GM19324 (cell line): ENCODE data around the gene ULBP1.
"Not testable (repeated sequence)": the region's sequence is repeated elsewhere in the genome, so short reads cannot be mapped to it uniquely, and the experiment has no call there.

Experiments
- ATAC-seq: cut with Tn5 transposase; IDR thresholded peaks from one replicate; pipeline ENCODE4 v1.9.1; 2021; ENCODE audit warnings: mild to moderate bottlenecking, moderate library complexity; ENCODE audit not compliant: unreplicated experiment, low FRiP score

The ULBP1 gene

DNA sequence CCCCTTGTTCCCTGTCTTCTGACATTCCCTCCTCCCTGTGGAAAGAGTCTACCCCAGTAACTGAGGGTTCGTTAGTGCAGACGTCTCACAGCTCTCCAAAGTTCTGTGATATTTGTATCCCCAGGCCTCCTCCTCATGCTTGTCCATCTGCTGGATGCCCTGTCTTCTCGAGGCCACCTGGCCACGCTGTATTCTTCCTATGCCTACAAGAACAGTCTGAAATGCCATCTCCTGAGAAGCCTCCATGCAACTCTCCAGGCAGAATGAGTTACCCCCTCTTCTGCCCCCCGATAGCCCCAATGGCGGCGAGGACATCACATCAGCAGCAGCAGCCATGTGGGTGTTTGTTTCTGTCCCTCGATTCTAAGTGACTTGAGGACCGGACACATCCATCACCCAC is 12.6 kb upstream of the ULBP1 start:
- ATAC-seq = no peak

DNA sequence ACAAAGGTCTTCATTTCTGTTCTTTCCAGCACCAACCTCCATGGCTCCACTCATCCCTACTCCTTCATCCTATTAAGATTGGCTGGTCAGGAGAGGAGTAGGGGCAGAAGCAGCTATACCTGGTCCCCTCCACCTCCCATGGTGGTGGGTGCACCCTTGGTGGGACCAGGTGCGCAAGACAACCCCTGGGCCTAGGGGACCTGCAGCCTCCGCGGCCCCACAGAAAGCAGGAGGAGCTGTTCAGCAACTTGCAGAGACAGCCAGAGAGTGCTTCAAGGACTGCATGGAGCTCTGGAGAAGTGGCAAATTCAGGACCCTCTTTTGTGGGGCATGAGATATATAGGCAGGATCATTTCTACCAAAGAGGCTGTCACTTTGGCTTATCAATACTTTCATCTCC is 12.1 kb upstream of the ULBP1 start:
- ATAC-seq = no peak

DNA sequence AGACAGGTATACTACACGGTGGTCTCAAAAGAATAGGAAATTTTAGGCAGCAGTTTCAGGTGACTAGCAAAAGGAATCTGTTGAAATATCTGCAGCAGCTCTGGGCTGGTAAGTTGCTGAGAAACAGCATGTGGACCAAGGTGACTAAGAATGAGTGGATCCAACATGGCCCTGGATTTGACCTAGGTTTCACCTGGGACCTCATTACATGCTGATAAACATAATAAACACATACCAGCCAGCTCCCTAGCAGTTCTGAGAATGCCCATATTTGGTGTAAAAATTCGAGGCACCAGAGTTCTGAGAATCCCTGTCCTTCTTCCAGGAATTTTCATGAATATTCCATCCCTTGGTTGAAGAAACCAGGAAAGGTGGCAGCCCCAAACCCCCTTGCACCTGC is 10.4 kb upstream of the ULBP1 start:
- ATAC-seq = not testable (repeated sequence)

DNA sequence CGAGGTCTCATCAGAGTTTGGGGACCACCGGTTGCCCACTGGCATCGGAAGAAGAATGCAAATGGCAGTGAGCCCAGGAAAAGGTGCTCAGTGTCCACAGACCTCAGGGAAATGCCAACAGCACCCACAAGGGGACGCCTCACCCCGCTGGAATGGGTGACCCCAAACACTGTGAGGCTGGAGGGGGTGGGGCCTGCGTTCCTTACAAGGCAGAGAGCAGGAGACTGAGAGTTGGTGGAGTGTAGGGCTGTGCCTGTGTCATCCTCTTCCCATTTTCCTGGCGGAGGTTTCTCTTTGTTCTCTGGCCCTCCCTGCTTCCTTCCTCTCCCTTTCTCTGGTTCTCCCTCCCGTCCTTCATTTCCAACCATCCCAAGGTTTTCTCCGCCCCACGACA is 9.8 kb upstream of the ULBP1 start:
- ATAC-seq = not testable (repeated sequence)

DNA sequence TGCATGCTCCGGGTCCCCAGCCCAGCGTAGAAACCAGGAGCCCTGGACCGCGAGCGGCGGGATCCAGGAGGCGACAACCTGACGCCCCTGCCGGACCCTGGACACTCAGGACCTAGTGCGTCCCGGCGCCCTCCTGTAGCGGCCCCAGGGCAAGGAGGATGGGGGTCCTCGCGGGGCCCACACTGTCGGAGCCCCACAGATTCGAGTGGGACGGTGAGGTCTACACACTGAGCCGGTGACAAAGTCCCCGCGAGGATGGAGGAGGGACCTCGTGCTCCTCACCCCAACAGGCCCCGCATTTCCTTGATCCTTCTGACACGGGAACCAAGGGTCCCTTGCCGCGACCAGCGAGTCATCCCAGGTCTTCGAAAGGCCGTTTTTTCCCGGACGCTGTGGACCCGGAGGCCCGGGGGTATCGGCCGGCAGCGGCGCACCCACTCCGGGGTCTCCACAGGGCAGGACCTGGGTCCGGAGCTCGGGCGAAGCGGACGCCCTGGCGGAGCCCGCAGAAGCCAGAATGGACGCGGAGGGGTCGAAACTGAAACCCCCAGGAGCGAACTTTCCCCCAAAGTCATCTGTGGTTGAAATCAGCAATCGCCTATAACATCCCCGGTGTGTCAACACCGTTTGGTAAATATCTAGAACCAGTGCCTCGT is 9.3 kb upstream of the ULBP1 start:
- ATAC-seq = not testable (repeated sequence)

DNA sequence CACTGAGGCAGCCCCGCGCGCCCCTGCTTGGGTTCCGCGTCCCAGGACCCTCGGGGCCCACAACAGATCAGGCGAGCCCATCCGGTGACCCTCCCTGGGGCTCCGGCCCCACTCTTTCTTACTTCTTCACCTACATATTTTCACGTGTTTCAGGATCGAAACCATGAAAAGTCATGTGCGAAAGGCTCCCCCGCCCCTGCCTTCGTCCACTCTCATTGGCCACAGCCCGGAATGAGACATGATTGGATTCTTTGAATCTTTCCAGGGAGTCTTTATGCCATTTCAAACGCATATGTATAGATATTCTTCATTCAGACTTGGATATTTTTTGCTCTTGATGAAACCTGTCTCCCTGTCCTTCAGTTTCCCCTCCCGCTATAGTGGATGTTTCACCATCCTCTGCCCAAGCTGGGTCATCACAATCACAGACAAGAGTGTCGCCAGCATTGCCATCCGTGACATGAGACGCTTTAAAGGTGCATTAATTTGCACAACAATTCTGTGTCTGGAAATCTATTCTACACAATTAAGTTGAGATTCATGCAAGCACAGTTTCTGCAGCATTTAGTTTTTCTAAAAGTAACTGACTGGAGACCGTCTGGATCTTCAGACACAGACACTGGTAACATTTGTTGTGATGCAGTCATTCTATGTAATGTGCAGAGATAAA is 8.6 kb upstream of the ULBP1 start:
- not testable (repeated sequence) for ATAC-seq

DNA sequence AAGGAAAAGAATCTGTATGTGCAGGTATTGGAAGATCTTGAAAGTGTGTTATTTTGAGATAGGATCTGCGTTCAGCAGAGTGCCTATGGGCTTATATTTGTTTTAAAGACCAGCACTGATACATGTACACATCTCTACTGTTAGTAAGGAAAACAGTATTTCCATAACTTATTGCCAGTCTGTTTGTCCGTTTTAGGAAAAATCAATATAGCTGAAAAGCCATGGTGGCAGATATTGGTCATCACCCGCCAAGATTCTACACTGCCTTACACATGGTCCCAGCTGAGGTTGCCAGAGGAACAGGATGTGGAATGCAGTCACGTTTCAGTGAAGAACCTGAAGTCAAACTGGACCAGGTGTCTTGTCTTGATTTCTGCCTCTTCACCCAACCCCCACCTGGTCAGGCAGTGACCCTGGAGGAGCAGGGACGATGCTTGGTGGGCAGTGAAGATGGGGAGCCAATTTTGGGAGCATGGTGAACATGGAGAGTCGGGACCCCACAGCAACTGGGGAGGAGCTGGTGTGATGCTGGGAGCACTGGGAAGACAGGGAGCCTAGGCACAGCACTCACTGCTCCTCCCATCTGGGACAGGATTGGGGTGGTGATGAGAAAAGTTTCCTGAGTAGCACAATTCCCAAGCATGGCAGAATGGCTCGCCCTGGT is 8.0 kb upstream of the ULBP1 start:
- ATAC-seq = not testable (repeated sequence)

DNA sequence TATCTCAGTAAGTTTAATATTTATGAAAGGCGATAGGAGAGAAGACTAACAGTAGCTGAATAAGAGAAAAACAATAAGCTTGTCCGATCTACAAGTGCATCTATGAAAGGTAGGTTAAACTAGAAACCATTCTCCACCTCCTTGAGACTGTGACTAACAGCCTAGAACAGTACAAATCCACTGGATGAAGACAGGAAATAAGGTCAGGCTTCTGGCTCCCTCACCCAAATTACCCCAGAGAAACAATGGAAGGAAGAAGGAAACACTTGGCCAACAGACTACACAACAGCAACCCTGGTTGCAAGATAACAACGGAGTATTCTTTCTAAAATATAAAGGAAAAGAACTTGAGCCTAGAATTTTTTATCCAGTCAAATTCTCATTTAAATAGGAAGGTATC is 5.6 kb upstream of the ULBP1 start:
- not testable (repeated sequence) for ATAC-seq

DNA sequence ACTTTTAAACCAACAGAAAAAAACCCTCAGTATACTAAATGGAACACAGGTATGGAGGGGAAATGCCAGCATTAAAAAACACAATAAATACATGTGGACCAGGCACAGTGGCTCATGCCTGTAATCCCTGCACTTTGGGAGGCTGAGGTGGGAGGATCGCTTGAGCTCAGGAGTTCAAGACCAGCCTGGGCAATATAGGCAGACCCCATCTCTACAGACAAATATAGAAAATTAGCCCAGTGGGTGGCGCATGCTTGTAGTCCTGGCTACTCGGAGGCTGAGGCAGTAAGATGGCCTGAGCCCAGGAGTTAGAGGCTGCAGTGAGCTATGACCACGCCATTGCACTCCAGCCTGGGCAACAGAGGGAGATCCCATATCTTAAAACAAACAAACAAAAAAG is 3.9 kb upstream of the ULBP1 start:
- not testable (repeated sequence) for ATAC-seq

DNA sequence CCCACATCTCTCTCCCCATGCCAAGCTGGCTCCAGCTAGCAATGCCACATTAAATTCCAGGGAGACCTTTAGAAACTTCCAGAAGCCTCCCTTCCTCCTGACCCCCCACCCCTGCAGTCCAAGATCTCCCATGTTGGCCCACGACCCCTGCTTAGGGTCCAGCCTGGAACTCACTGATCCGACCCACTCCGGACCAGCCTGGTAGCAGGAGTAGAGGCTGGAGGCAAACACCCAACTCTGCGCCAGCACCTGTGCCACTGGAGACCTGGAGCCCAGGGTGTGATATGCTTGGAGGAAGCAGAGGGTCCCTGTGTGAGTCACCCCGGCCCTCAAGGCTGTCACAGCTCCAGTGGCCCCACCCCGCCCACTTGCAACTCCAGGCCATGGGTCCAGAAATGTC is 3.3 kb upstream of the ULBP1 start:
- no peak for ATAC-seq

DNA sequence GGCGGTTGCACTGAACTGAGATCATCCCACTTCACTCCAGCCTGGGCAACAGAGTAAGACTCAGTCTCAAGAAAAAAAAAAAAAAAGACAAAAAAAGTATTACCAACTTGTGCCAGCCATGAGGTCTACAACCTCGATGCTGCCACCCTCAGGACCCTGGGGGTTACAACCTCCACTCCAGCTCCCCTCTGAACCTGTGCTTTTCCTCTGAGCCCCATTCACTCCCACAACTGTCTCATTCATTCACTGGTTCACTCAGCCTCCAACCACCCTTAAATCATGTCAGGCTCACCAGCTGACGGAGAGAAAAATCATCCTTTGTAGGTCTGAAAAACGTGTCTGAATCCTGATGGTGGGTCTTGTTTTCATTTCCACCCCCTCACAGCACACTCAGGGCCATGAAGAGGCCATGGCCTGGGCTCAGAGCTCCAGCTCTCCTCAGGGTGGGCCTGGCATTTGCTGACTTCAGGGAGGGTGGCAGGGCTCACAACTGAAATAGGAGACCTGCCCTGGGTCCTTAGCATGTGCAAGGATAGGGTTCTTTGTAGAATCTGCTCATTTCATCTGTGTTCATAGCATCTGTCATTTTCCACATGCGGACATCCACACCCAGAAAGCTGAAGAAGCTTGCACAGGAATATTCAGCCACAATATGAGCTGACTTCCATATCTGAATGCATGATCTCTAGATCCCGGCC is 1.9 kb upstream of the ULBP1 start:
- ATAC-seq = no peak

DNA sequence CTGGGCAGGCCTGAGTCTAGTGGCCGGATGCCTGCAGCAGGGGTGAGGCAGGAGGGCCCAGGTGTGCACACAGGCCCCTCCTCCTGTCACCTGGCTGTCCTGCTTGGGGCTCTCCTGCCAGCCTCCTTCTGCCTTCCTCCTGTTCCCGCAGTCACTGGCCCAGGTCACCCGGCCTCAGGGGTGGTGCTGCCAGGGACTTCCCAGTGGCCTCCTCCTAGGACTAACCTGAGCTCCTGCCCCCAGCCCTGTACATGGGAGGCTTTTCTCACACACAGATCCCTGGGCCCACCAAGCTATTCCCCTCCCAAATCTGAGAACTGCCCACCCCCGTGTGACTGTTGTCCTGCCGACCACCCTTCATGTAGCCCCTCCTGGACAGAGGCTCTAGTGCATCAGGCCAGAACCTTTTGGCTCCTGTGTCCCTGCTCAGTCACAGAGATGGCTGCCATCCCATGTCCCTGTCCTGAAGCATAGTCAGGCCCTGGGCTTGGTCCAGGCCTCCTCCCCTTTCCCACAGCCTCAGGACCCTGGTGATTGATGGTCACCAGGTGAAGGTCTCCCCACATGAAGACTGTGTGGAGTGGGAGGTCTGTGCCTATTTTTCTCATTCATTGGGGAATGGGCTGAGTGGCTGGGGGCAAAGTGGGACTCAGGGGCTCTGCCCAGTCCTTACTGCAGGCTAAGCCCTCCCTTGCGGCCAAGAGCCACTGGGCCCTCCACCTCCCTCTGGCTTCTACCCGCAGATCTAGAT is 1.1 kb upstream of the ULBP1 start:
- ATAC-seq = no peak

DNA sequence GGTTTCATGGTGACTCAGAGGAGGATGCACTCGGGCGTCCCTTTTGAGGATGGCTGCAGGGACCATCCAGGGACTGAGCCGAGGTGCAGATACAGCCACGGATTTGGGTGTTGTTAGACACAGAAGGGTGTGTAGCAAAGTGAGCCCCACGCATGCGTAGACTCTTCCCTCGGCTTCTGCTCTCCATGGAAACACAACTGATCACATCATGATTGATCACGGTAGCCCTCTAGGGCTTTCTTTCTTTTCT is 606 bp upstream of the ULBP1 start:
- ATAC-seq = no peak

DNA sequence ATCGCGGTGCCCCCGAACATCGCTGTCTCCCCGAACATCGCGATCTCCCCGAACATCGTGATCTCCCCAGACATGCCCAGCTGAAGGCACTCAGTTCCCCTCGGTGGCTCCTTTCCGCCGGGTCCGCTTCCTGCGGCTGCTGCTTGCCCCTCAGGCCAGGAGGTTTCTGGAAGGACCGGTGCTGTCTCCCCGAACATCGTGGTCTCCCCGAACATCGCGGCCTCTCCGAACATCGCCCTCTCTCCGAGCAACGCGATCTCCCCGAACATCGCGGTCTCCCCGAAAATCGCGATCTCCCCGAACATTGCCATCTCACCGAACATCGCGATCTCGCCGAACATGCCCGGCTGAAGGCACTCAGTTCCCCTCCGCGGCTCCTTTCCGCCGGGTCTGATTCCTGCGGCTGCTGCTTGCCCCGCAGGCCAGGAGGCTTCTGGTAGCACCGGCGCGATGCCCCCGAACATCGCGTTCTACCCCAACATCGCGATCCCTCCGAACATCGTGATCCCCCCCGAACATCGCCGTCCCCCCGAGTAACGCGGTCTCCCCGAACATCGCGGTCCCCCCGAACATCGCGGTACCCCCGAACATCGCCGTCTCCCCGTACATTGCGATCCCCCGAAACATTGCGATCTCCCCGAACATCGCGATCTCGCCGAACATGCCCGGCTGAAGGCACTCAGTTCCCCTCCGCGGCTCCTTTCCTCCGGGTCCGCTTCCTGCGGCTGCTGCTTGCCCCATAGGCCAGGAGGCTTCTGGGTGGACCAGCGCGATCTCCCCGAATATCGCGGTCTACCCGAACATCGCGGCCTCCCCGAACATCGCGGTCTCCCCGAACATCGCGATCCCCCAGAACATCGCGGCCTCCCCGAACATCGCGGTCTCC is 808 bp downstream of the ULBP1 start:
- no peak for ATAC-seq

DNA sequence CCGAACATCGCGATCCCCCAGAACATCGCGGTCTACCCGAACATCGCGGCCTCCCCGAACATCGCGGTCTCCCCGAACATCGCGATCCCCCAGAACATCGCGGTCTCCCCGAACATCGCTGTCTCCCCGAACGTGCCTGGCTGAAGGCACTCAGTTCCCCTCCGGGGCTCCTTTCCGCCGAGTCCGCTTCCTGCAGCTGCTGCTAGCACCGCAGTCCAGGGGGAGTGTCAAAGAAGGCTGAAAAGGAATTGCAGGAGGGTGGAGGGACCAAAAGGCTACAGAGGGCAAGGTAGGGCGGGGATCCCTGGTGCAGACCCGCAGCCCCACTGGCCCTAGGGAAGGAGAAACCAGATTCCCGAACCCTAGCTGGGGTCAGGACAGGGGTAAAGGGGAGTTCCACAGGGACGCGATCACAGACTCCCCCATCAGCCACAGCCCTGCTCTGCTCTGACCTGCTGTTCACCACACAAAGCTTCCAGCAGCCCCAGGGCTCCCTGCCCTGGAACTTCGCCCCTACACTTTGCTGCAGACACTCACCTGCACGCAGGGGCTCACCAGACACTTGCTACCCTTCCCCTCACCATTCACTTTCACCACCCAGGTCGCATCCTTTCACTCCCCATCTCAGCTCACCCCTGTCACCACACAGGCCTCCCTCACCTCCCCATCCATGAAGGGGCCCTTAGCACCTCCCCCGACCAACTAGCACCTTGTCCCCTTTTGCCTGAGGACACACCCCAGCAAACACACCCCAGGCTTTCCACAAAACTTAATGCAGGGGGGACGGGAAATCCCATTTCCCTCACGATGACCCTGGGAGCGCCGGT is 1.7 kb downstream of the ULBP1 start:
- no peak for ATAC-seq

DNA sequence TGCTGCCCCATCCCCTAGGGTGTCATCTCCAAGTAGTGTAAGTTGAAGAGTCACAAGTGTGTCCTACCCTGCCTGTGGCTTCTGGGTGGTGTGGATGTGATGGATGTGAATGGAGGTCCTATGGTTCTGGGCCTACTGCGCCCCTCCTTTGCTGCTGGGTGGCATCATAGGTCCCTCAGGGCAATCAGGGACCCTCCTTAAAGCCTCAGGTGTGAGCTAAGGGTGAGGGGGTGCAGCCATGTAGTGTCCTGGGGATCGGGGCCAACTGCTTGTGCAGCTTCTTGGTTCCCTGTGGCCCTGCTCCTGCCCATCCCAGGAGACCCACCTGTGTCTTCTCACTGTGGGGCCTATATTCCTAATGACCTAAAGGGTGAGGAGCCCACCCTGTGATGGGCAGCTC is 2.6 kb downstream of the ULBP1 start:
- ATAC-seq = not testable (repeated sequence)

DNA sequence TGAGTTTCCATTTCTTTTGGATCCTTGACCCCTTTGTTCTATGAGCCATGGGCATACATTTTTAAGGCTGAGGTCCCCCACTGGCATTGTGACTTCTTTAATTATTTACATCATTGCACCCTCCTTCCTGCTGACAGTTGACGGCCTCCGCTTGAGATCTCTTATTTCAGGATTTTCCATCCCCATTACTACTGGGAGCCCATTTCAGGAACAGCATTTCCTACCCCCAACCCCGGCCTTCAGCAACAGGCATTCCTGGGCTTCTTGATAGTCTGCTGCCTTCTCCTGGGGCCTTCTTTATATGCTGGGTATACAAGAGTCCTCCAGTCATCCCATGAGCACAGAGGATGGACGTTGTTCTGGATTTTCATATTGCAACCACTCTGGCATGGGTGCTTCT is 3.8 kb downstream of the ULBP1 start:
- ATAC-seq = no peak

DNA sequence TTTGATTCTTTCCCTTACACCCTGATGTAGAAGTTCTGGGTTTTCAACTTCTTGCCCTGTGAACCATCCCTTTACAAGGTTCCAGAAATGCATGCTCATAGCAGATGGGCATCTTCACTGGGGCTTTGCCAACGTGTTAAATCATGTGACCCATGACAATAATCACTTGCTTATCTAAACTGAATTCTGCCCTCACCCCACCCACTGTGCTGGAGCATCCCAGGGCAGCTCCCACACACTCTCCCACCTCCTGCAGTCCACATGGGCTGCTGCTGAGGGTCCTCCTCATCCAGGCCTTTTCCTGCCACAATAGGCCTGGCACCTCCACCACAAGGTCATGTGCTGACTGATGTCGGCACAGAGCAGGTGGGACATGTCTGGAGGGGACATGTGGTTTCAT is 4.3 kb downstream of the ULBP1 start:
- not testable (repeated sequence) for ATAC-seq

DNA sequence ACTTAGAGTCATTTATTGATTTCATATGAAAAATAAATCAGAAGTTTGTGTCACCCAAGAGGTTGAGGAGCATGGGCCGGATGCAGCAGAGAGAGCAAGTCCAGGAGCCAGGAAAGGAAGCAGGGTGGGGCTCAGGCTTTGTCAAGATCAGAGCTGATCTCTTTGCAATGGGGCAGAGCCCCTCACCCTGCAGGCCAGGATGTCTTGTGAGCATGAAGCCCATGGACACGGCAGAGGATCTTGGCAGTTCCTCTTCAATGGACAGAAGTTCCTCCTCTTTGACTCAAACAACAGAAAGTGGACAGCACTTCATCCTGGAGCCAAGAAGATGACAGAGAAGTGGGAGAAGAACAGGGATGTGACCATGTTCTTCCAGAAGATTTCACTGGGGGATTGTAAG is 5.2 kb downstream of the ULBP1 start:
- ATAC-seq = not testable (repeated sequence)
